HFFc6 (cell line): ENCODE data around the gene MST1. TPM values are rescaled to one million over a fixed set of nuclear protein-coding genes. Genes with fewer than 3 reads are reported as not detected.

Source experiments
- DNase-seq: peaks from one replicate; pipeline ENCODE4 v3.0.0-alpha.2; 2018
- H3K27ac Mint-ChIP-seq: 2 replicates; pipeline ENCODE4 v1.8.0; 2020; ENCODE audit warnings: mild to moderate bottlenecking, mixed read lengths
- H3K27me3 Mint-ChIP-seq: 2 replicates; pipeline ENCODE4 v1.8.0; 2021; ENCODE audit warnings: mild to moderate bottlenecking, moderate library complexity, mixed read lengths; ENCODE audit not compliant: insufficient read depth
- H3K36me3 Mint-ChIP-seq: 2 replicates; pipeline ENCODE4 v1.8.0; 2021; ENCODE audit warnings: low read depth, mixed read lengths
- H3K4me1 Mint-ChIP-seq: 2 replicates; pipeline ENCODE4 v1.8.0; 2020; ENCODE audit warnings: low read depth, mixed read lengths
- H3K4me3 Mint-ChIP-seq: 2 replicates; pipeline ENCODE4 v1.8.0; 2020; ENCODE audit warnings: mild to moderate bottlenecking, moderate library complexity, mixed read lengths
- H3K9me3 Mint-ChIP-seq: 2 replicates; pipeline ENCODE4 v1.8.0; 2020; ENCODE audit warnings: mild to moderate bottlenecking, mixed read lengths
- total RNA-seq, 6 experiments: library from RNA; stranded (reverse); fragmentation: NEBNext Ultra II Directional; extraction: Animal tissue kit (Norgen Biotek cat#: 25700); gene quantifications; 2 replicates in 1 of 6; 3 replicates in 5 of 6; pipeline ENCODE4 v1.2.3, GENCODE V29; 2021
- TF ChIP-seq, protein P1 (sequence below): fragments of 200-600 bp; sonication (generic); IDR thresholded peaks from 2 replicates; pipeline ENCODE4 v1.5.0; 2021; ENCODE audit warnings: antibody characterized with exemption, mild to moderate bottlenecking

MST1 gene
- total RNA-seq, 6 experiments from 2014 or later = 3.4 to 7.4 (median 4.8) TPM

DNA sequence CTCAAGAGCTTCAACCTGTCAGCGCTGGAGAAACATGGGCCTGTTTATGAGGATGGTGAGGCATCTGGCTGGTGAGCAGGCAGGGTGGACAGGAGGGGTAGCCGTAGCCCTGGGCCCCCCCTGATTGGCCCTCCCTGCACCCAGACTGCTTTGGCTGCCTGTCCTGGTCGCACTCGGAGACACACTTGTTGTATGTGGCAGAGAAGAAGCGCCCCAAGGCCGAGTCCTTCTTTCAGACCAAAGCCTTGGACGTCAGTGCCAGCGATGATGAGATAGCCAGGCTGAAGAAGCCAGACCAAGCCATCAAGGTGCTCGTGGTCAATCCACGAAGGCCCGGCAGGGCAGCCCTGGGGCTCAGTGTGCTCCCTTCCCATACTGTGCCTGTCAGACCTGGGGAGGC is 13.4 kb downstream of the MST1 start:
- H3K9me3 Mint-ChIP-seq = no peaks in the 10 kb centered on the region
- no peak for DNase-seq
- H3K4me3 Mint-ChIP-seq = no peak overlapping the region
- H3K36me3 Mint-ChIP-seq = peaks cover 11% of the 10 kb centered on the region
- peaks cover 22% of the 10 kb centered on the region for H3K4me1 Mint-ChIP-seq
- H3K27ac Mint-ChIP-seq = no peak overlapping the region
- H3K27me3 Mint-ChIP-seq = peaks cover 2% of the 10 kb centered on the region; the same call in 1 of the 2 replicates
- TF ChIP-seq, protein P1, sequence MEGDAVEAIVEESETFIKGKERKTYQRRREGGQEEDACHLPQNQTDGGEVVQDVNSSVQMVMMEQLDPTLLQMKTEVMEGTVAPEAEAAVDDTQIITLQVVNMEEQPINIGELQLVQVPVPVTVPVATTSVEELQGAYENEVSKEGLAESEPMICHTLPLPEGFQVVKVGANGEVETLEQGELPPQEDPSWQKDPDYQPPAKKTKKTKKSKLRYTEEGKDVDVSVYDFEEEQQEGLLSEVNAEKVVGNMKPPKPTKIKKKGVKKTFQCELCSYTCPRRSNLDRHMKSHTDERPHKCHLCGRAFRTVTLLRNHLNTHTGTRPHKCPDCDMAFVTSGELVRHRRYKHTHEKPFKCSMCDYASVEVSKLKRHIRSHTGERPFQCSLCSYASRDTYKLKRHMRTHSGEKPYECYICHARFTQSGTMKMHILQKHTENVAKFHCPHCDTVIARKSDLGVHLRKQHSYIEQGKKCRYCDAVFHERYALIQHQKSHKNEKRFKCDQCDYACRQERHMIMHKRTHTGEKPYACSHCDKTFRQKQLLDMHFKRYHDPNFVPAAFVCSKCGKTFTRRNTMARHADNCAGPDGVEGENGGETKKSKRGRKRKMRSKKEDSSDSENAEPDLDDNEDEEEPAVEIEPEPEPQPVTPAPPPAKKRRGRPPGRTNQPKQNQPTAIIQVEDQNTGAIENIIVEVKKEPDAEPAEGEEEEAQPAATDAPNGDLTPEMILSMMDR = no peak

- Mint-ChIP-seq H3K27me3 (no peaks in the 10 kb centered on the region; the same call in 1 of the 2 replicates), H3K9me3 (no peaks in the 10 kb centered on the region), H3K4me3 (peak overlapping the region; percentile 91), H3K27ac (peak overlapping the region; percentile 99), H3K36me3 (peaks cover 11% of the 10 kb centered on the region), H3K4me1 (peaks cover 22% of the 10 kb centered on the region)
- TF ChIP-seq, protein P1 = peak; percentile 18; the same call in 1 of the 2 replicates
- DNase-seq = no peak
Measured at GRCh38 chr3:49674497-49674983, 14.7 kb downstream of the MST1 start.

GRCh38 chr3:49673715-49674496 is 15.4 kb downstream of the MST1 start, which contains the start of gene APEH:
Gene APEH, plus strand, starts transcription at chr3:49674351. Its CDS starts 51 bp downstream, at chr3:49674402.
- Mint-ChIP-seq H3K4me3 (peak within 1 kb of the TSS; percentile 91), H3K27me3 (no peaks in the 10 kb centered on the region; the same call in 1 of the 2 replicates), H3K36me3 (peaks cover 11% of the 10 kb centered on the region), H3K27ac (peak within 1 kb of the TSS; percentile 99), H3K4me1 (peaks cover 25% of the 10 kb centered on the region), H3K9me3 (no peaks in the 10 kb centered on the region)
- DNase-seq = peak; percentile 98
- TF ChIP-seq, protein P1 = no peak

DNA sequence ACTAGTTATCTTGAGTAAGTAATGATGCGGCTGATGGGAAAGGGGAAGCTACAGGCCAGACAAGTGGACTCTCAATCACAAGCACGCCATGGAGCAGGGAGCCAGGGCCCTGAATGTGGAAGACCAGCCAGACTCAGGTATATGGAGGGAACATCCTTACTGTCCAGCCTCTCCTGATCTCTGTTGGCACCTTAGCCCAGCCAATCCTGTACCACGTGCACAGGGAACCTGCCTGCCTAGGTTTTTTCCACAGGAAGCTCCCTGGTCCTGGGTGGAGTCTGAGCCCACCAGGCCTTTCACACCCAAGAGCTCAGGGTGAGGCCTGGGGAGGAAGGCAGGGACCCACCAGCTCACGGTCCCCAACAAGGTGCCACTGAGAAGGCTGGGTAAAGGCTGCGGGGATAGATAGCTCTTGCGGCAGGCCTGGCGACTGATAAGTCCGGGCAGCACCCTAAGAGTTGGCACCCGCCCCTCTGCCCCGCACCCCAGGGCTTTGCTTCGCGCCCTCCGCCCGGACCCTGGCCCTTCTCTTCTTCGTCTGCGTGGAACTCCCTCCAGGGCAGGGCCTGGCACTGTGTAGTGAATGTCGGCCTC is 16.1 kb downstream of the MST1 start:
- Mint-ChIP-seq H3K36me3 (peaks cover 8% of the 10 kb centered on the region), H3K4me3 (peak overlapping the region; percentile 91), H3K9me3 (no peaks in the 10 kb centered on the region), H3K4me1 (peaks cover 27% of the 10 kb centered on the region), H3K27me3 (no peaks in the 10 kb centered on the region), H3K27ac (peak overlapping the region; percentile 99)
- TF ChIP-seq, protein P1 = no peak
- no peak for DNase-seq

- TF ChIP-seq, protein P1 = peak; percentile 92
- Mint-ChIP-seq H3K27ac (peak overlapping the region; percentile 64; the same call in 1 of the 2 replicates), H3K9me3 (no peaks in the 10 kb centered on the region), H3K36me3 (peaks cover 3% of the 10 kb centered on the region), H3K4me3 (peak overlapping the region; percentile 68), H3K27me3 (no peaks in the 10 kb centered on the region), H3K4me1 (peaks cover 27% of the 10 kb centered on the region)
- DNase-seq = peak; percentile 43
Measured at GRCh38 chr3:49671291-49672288, 17.7 kb downstream of the MST1 start.
